Measurements from ENCODE around the gene ST7.

The ST7 gene

DNA sequence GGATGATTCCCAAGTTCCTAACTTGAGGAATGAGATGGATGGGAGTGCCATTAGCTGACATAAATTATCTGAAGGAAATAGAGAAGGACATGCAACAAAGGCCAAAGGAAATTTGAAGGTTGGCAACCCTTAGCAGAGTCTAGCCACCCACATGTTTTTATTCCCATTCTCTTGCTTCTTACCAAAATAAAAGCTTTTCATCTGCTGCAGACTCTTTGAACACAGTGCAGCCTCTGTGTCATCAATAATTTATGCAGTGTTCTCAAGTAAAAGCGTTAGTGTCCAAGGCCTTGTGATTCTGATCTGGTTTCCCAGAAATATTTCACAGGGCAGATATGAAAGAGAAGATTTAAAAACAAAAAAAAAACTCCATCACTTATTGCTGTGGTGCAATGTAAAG, 98.5 kb downstream of the ST7 start:
- no peak for DNase-seq (ENCODE audit: low read depth in 2 of 2, low spot score in 1 of 2)

DNA sequence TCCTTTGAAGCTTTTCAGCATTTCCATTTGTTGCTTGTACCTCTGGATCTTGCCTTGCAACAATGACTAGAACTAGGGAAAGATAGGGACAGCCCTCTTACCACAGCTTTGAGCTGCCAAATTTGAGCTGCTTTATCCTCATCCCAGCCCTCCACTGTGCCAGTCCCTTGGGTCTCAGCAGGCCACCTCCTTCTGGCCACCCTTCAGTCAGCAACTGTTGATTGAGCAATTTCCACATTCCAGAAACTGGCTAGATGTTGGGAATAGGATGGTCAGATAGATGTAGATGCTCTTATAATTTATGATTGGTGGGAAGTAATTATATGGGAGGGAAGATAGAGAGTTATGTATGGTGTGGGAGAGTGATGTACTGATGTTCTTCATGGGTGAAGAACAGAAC, 100.1 kb downstream of the ST7 start:
- no peak for DNase-seq (ENCODE audit: low read depth in 2 of 2, low spot score in 1 of 2)

DNA sequence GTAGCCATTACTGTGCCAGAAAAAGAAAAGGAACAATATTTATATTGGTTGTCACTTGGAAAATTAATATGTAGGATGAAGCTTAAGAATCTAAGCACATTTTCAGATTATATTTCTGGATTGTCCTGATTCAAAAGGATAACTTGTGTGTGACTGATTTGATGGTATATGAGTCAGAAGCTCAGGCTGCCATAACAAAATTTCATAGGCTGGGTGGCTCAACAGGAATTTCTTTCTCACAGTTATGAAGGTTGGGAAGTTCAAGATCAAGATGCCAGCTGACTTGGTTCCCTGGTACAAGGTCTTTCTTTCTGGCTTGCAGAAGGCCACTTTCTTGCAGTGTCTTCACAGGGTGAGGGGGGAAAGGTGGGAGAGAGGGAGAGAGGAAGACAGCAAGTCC, 108.5 kb downstream of the ST7 start:
- no peak for DNase-seq (ENCODE audit: low read depth in 2 of 2, low spot score in 1 of 2)

DNA sequence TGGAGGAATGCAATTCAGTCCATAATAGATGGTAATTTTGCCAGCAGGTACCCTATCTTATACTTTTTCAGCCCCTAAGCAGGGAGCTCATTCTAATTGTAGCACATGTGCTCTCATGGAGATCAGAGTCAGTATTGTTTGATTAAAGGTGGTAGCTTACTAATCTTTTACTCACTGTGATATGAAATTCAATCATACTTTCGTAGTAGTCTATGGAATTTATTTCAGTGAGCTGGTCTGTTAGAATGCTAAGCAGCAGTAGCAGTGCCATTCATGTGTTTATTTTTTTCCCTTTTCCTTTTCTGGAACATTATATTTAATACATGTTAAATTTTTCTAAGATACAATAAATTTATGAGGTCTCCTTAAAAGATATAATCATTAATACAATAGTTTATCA, 109.0 kb downstream of the ST7 start:
- no peak for DNase-seq (ENCODE audit: low read depth in 2 of 2, low spot score in 1 of 2)

DNA sequence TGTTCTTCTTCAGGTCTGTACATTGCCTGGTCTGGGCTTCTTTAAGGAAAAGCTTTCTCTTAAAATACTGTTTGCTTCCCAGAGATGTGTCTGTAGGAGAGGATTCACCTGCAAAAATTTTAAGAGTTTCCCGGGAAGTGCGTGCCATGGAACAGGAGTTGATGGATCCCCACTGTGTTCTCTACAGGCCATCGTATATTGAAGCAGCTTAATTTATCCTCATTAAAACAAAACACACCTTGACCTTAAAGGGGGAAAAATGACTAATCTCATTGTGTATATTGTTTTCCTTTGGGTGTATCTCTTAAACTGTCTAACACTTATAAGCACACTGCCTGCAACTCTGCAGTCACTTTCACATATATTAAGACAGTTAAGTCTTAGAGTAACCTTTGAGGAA, 111.4 kb downstream of the ST7 start:
- DNase-seq (ENCODE audit: low read depth in 2 of 2, low spot score in 1 of 2), result no peak

DNA sequence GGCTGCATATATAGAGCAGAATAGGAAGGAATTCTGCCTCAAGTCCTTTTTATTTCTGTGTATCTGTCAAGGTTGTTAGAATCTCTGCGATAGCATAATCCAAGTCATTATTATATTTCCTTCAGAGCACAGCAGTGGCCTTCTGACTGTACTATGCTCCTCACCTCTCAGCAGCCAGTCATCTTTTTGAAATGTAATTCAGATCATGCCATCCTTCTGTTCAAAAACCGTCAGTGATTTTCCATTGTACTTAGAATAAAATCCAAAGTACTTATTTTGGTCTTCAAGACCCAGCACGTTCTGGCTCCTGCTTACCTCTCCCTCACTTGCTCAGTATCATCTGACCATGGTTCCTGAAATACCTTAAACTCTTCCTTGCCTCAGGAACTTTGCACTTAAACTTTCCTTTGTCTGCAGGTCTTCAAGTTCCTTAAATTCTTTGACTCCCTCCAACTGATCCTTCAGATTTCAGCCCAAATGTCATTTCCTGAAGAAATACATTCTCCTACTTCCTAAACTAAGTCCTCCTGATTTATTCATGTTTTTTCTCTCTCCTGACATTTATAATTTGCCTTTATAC, 112.4 kb downstream of the ST7 start:
- no peak for DNase-seq (ENCODE audit: low read depth in 2 of 2, low spot score in 1 of 2)

DNA sequence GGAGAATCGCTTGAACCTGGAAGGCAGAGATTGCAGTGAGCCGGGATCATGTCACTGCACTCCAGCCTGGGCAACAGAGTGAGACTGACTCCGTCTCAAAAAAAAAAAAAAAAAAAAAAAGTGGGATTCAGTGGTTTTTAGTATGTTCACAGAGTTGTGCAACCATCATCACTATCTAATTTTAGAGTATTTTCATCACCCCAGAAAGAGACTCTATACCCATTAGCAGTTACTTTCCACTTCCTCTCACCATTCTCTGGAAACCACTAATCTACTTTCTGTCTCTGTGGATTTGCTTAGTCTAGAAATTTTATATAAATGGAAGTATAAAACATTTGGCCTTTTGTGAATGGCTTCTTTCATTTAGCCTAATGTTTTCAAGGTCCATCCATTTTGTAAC, 113.4 kb downstream of the ST7 start:
- no peak for DNase-seq (ENCODE audit: low read depth in 2 of 2, low spot score in 1 of 2)

DNA sequence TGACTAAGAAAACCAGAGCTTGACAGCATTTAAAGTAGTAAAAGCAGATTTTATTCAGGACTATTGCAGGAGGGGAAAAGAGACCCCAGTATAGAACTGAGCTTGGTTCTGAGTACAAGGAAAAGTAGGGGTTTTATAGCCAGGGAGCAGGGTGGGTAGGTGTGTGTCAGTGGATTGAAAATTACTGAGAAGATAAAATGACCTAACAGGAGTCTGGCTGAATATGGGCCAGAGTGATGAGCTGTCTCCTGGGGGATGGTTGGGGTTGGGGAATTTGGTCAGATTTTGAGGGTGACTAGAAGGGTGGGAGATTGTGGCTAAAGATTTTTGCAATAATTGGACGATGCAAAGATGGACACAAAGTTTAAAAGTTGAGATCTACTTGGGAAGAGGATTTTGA, 114.0 kb downstream of the ST7 start:
- no peak for DNase-seq (ENCODE audit: low read depth in 2 of 2, low spot score in 1 of 2)

DNA sequence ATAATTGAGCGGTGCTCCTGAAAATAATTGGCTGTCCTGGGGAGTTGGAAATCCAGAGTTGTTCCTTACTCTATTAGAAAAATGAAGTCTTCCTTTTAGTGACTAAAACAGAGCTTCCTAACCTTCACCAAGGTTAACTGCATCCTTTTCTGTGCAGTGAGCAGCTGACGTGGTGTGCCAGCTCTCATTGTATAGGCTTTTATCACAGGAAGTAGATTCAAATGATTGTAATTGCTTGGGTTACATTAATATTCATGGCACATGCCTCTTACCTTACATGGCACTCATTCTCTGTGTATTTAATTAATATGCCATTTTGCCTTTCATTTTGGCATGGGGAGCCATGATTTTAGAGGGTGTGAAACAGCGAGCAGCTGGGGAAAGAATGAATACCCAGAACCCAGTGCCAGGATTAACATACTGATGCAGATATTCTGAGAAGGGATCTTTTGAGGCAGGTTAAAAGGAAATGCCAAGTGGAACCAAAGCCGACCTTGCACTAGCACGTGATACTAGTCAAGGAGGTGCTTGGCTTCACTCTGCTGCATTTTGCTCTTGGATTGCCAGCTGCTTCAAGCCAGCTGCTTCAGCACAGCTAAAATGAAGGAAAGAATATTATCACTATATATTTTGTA, 115.3 kb downstream of the ST7 start:
- DNase-seq (ENCODE audit: low read depth in 2 of 2, low spot score in 1 of 2), result no peak

DNA sequence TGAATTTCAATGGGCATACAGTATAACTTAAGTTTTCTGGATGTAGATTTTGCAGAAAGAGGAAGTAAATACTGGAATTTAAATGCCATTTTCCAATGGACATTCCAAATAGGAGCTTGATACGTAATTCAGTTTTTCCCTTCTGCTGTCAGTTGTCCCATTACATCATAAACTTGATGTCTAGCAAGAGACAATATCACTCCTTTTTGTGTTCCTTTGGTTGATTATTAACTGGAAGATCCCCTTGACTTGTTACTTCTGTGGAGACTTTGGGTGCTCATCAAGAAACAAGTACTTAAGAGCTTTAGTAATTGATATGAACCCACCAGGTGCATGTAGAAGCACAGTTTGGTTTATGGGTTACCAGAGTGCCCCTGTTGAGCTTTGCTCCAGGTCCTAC, 116.1 kb downstream of the ST7 start:
- no peak for DNase-seq (ENCODE audit: low read depth in 2 of 2, low spot score in 1 of 2)

DNA sequence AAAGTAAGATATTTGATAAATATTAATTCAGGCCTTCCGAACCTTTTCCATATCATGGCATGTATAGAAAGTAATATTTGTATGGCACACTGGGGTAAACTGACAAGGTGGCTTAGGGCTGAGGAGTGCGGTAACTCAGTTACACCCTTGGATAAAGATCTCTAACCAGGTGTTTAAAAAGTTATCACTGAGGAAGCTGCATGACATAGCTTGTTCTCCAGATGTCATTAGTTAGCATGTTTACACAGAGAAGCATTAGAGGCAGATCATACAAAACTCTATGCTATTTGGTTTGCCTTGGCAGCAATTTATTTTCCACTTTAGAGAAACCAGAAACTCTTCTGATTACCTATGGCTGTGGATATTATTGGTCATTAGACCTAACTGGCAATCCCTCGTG, 118.2 kb downstream of the ST7 start:
- no peak for DNase-seq (ENCODE audit: low read depth in 2 of 2, low spot score in 1 of 2)

DNA sequence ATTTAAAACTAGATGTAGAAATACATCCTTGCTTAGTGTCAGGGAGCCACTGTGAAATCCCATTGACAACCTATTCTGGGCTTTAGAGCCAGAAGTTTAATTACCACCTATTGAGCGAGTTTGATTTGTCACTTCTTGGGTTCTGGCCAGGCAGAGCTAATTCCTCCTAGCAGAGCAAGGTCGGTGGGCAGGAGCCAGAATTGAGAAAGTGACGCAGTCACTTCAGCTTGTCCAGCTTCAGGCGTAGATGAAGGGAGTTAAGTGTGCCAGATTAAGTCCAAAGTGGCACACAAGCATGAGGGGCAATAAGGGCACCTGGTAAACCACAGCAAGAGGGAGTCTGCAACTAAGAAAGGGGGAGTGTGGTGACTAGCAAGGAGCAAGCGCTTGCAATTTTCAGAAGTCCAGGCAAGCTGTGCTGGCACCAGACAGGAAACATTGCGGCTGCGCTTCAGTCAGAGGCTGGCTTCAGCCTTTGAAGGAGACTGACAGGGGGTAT, 119.4 kb downstream of the ST7 start:
- DNase-seq (ENCODE audit: low read depth in 2 of 2, low spot score in 1 of 2), result no peak

DNA sequence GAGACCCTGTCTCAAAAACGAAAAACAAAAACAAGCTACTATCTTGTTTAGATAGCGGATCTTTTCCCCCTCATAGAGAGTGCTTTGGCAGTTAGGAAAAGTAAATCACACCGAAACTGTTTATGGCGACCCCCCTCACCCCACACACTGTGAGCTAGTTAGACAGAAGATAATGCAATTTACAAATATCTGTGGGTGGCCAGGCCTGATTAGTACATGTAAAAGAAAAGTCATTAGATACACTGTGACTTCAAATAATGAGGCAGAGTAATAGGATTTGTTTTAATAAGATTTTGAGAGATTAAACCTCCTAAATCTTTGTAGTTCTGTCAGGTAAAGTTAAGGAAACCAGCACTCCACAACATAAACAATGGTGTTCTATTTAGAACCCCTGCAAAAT, 121.1 kb downstream of the ST7 start:
- DNase-seq (ENCODE audit: low read depth in 2 of 2, low spot score in 1 of 2), result no peak

DNA sequence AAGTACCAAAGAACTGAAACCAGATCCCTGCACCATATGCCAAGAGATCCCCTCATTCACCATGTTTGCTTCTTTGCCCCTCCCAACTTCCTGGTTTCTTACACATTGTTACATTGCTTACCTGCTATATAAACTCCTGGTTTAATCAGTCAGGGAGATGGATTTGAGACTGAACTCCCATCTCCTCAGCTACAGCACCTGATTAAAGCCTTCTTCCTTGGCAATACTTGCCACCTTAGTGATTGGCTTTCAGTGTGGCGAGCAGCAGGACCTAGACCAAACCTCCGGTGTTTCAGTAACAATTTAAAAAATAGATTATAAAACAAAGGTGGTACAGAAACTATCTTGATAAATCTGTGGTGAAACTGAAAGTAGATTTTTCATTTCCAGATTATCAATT, 122.6 kb downstream of the ST7 start:
- DNase-seq (ENCODE audit: low read depth in 2 of 2, low spot score in 1 of 2), result no peak

DNA sequence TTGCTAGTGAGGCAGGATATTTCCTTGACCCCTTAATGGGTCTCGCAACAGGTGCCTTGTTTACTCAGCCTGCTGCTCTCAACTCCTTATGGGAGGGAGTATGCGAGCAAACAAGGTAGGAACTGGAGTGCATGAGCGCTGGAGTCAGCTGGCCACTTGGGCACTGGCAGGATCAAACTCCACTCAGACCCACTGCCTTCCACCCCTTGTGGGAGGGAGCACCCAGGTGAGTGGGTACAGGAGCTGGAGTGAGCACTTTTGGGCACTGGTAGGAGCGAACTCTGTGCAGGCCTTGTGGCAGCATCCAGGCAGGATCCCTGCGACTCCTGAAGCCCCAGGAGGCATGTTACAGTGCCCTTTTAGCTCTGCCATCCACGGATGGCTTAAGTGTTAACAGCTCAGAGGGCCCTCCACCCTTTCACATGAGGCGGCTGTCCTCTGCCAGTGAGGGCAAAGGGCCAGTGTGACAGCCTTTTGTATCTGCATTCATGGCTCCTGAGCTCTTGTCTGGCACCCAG, 123.2 kb downstream of the ST7 start:
- DNase-seq (ENCODE audit: low read depth in 2 of 2, low spot score in 1 of 2), result no peak

DNA sequence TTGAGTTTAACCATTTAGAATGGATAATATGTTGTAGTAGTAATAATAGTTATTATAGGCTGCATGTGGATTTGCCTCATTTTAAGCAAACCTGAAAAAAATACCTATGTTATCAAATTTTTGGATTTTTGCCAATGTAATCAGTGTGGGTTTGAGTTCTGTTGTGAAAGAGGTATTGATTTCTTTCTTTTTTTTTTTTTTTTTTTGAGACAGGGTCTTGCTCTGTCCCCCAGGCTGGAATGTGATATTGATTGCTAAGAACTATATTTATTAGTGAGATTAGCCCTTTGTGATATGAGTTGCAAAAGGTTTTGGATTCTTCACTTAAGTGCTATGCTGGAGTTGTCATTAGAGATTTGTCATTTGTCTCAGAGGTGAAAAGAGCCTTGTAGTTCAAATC, 124.4 kb downstream of the ST7 start:
- DNase-seq (ENCODE audit: low read depth in 2 of 2, low spot score in 1 of 2), result no peak

DNA sequence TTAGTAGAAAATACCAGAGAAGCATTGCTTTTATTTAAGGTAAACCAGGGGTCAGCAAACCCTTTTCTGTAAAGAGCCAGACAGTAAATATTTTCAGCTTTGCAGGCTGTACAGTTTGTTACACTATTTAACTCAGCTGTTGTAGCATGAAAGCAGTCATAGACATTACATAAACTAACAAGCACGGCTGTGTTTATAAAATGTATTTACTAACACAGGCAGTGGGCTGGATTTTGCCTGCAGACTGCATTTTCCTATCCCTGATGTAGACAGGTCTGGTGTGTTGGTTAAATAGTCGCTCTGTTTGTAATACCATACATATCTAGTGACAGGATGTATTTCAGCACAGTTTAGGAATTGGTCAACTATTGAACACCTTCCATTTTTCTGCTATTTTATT, 129.3 kb downstream of the ST7 start:
- no peak for DNase-seq (ENCODE audit: low read depth in 2 of 2, low spot score in 1 of 2)

DNA sequence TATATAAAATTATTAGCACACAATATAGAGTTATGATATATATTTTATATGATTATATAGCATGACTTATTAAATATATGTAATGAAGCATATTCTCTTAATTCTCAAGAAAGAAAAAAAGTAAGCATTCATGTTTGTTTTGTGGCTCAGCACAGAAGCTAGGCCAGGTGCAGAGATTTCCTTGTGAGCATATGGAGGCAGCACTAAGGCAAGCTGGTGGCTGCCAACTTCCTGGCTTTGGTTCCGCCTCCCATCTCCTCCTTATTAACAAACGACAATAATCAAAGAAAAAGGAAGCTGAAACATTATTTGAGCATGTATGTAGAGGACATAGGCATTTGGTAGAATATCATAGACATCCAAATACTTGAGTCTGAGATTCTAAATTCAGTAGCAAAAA, 130.3 kb downstream of the ST7 start:
- no peak for DNase-seq (ENCODE audit: low read depth in 2 of 2, low spot score in 1 of 2)

DNA sequence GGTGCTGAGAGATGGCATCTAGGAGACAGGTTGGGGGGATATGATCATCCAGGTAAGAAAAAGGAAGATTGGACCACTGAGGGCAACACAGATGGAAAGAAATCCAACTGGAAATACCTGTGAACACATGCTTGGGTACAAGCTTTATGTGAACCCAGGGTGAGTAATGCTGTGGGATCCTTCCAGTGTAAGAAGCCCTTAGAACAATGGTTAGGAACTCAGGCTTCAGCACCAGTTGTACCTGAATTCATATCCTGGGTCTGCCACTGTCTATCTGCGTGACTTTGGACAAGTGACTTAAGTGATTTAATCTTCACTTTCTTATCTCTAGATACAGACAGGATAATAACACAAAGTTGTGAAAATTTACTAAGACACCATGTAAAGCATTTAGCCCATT, 131.0 kb downstream of the ST7 start:
- DNase-seq (ENCODE audit: low read depth in 2 of 2, low spot score in 1 of 2), result no peak

DNA sequence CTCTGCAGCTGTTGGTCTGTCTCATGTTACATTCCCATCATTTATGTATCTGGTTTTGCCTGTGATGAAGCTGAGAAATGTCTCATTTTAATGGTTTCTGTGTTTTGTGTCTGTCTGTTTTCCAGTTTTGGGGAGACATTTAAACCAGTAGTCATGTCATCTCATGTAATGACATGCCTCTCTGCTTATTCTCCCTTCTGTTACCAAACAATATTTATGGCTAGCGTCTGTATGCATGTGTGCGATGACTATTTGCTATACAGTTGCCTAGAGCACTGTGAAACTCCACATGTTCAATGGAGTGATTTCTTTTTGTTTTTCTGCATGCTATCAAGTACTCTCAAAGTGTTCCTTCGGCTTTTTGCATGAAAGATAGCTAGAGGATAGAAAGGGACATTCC, 132.0 kb downstream of the ST7 start:
- DNase-seq (ENCODE audit: low read depth in 2 of 2, low spot score in 1 of 2), result no peak

DNA sequence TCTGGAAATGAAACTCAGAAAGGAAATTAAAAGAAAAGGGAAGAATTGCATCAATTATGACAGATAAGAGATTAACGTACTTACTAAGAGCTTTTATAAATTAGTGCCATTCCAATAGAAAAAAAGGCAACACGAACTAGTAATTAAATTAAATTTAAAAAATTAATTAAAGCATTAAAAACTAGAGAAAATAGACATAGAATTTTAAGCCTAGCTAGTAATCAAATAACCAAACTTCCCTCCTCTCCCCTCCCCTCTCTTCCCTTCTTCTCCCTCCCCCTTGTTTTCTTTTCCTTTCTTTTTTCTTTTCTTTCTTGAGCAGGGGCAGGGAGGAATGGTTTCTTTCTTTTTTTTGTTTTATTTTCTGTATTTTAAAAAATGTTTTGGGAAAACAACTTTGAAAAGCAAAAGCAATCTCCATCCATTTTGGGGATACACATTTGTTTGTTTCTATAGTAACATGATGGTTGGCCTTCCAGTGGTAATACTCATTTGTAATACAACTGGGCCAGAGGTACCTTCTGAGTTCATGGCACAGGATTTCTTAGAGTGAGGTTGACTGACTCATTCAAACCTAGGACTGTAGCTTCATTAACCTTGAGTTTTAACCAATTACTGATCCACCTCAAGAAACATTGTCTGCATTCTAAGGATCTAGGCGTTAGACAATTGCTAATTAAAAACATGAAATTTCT, 132.6 kb downstream of the ST7 start:
- no peak for DNase-seq (ENCODE audit: low read depth in 2 of 2, low spot score in 1 of 2)

DNA sequence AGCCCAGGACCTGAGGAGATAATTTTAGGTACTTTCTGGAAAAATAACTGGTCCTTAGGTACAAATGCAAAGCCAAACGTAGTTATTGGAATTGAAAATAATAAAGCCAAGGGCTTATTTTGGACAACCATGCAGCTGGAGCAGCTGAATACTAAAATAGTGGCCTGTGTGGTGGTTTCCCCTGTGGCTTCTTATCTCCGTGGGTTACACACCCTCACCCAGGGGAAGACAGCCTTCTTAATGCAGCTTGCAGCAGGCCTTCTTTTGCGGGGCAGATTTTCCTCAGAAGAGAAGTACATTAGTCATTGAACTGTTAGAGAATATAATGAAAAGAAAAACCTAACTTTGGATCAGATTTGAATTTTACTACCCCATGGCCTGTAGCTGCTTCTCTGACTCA, 133.5 kb downstream of the ST7 start:
- DNase-seq (ENCODE audit: low read depth in 2 of 2, low spot score in 1 of 2), result no peak

All from stimulated activated CD8-positive, alpha-beta memory T cell treated with anti-CD3 and anti-CD28 coated beads, Interleukin-4, amount 100 ng/mL, for 1 hour (primary cell).